NCI-H1105 (cell line): ENCODE data around the gene HPCA.

ENCODE experiments used
- DNase-seq: peaks from one replicate; lab custom pipeline; 2025; lab: John Stamatoyannopoulos, UW

HPCA gene

GRCh38 chr1:32890516-32891240 lies 4.4 kb downstream of the HPCA start:
- no peak for DNase-seq

- DNase-seq: no peak
Measured at GRCh38 chr1:32891241-32891570, 4.9 kb downstream of the HPCA start.

- DNase-seq: no peak
Measured at GRCh38 chr1:32891630-32892029, 5.3 kb downstream of the HPCA start.

GRCh38 chr1:32892368-32893197 lies 6.3 kb downstream of the HPCA start:
- peak; percentile 68 for DNase-seq

- DNase-seq: peak; percentile 65
Measured at GRCh38 chr1:32893198-32894018, 7.1 kb downstream of the HPCA start.

- DNase-seq: no peak
Measured at GRCh38 chr1:32894019-32894600, 7.8 kb downstream of the HPCA start.

GRCh38 chr1:32894681-32895080 lies 8.4 kb downstream of the HPCA start:
- DNase-seq: no peak

- DNase-seq: no peak
Measured at GRCh38 chr1:32895325-32896215, 9.3 kb downstream of the HPCA start.

GRCh38 chr1:32896451-32896850 lies 10.2 kb downstream of the HPCA start:
- DNase-seq: no peak

GRCh38 chr1:32897082-32898049 lies 11.1 kb downstream of the HPCA start:
- DNase-seq: no peak

GRCh38 chr1:32898056-32898455 lies 11.8 kb downstream of the HPCA start:
- DNase-seq: no peak

- DNase-seq: no peak
Measured at GRCh38 chr1:32898958-32899357, 12.7 kb downstream of the HPCA start.

GRCh38 chr1:32899586-32900296 lies 13.4 kb downstream of the HPCA start:
- no peak for DNase-seq

GRCh38 chr1:32900371-32900955 lies 14.2 kb downstream of the HPCA start:
- no peak for DNase-seq

GRCh38 chr1:32900956-32901822 lies 14.9 kb downstream of the HPCA start, which contains the start of gene TMEM54:
TSS of gene TMEM54 (minus strand) at chr1:32901389. CDS start at chr1:32901238, 151 bp downstream.
- no peak for DNase-seq

GRCh38 chr1:32901823-32902534 lies 15.7 kb downstream of the HPCA start:
- no peak for DNase-seq

- DNase-seq: no peak
Measured at GRCh38 chr1:32902535-32902920, 16.2 kb downstream of the HPCA start.
